IPS-18a (cell line): Measurements from ENCODE around the gene PCBP3.

Experiments
- H3K27ac ChIP-seq: one replicate; pipeline ENCODE4 v1.5.1; 2013; ENCODE audit warnings: low read length
- H3K27me3 ChIP-seq: one replicate; pipeline ENCODE4 v1.6.1; 2013; ENCODE audit warnings: mild to moderate bottlenecking, low read length; ENCODE audit not compliant: control insufficient read depth, insufficient read depth
- H3K36me3 ChIP-seq: one replicate; pipeline ENCODE4 v1.6.1; 2013; ENCODE audit warnings: low read depth, low read length; ENCODE audit not compliant: control insufficient read depth
- H3K4me1 ChIP-seq: one replicate; pipeline ENCODE4 v1.6.1; 2013; ENCODE audit warnings: low read depth, low read length; ENCODE audit not compliant: control insufficient read depth
- H3K4me3 ChIP-seq: one replicate; pipeline ENCODE4 v1.5.1; 2013; ENCODE audit warnings: low read length
- H3K9ac ChIP-seq: one replicate; pipeline ENCODE4 v1.6.1; 2013; ENCODE audit warnings: mild to moderate bottlenecking, low read length, moderate library complexity
- H3K9me3 ChIP-seq: one replicate; pipeline ENCODE4 v1.6.1; 2013; ENCODE audit warnings: low read depth, low read length; ENCODE audit not compliant: control insufficient read depth

PCBP3 gene

GRCh38 chr21:45817345-45817744, 173.8 kb downstream of the PCBP3 start:
- H3K4me1 ChIP-seq: no peaks in the 10 kb centered on the region
- H3K9ac ChIP-seq: no peak overlapping the region
- no peak overlapping the region for H3K4me3 ChIP-seq
- H3K9me3 ChIP-seq: no peaks in the 10 kb centered on the region
- H3K36me3 ChIP-seq: no peaks in the 10 kb centered on the region
- no peaks in the 10 kb centered on the region for H3K27me3 ChIP-seq
- no peak overlapping the region for H3K27ac ChIP-seq

GRCh38 chr21:45818276-45818903, 174.9 kb downstream of the PCBP3 start:
- H3K27ac ChIP-seq: no peak overlapping the region
- no peaks in the 10 kb centered on the region for H3K36me3 ChIP-seq
- no peaks in the 10 kb centered on the region for H3K9me3 ChIP-seq
- no peak overlapping the region for H3K4me3 ChIP-seq
- no peak overlapping the region for H3K9ac ChIP-seq
- no peaks in the 10 kb centered on the region for H3K27me3 ChIP-seq
- no peaks in the 10 kb centered on the region for H3K4me1 ChIP-seq

- H3K4me3 ChIP-seq: no peak overlapping the region
- no peaks in the 10 kb centered on the region for H3K9me3 ChIP-seq
- no peaks in the 10 kb centered on the region for H3K27me3 ChIP-seq
- H3K9ac ChIP-seq: no peak overlapping the region
- H3K4me1 ChIP-seq: no peaks in the 10 kb centered on the region
- no peaks in the 10 kb centered on the region for H3K36me3 ChIP-seq
- H3K27ac ChIP-seq: no peak overlapping the region
Measured at GRCh38 chr21:45818904-45819285, 175.4 kb downstream of the PCBP3 start.

- no peak overlapping the region for H3K4me3 ChIP-seq
Measured at GRCh38 chr21:45819478-45820170, 176.1 kb downstream of the PCBP3 start.

DNA sequence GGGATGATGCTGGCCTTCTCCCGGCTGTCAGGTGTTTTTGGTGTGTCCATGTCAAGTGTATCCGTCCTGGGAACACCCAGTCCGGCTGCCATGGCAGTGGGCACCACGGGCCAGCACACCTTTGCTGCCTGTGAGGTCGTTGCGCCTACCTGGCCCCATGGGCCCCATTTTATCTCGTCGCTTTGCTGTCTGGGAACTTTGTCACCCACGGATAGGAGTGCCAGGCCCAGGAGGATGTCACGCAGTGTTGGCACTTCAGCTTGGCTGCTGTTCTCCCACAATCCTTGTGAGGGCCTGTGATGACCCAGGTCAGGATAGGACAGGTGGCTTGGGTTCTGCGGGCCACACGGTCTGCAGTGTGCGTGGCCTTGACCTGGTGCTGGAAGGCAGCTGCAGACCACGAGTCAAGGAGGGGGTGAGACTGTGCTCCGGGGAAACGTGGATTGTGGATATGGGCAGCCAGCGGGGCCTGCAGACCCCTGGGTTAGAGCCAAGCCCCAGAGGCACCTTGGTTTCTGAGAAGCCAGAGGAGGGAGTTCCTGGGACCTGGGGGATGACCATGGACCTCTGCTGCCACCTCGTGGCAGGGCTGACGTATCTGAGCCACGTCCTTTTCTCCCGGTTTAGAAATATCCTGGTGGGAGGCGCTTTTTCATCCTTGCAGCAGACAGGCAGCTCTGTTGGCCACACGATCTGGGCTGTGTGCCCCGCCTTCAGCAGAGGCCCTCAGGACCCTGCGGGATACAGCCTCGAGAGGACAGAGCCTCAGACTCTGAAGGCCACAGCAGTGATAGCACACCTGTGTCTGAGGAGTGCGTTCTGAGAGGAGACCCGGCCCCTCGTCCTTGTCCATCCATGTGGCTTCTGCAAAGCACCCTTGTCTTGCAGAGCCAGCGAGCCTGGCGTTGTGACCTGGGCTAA, 176.9 kb downstream of the PCBP3 start:
- H3K36me3 ChIP-seq: no peaks in the 10 kb centered on the region
- no peaks in the 10 kb centered on the region for H3K4me1 ChIP-seq
- no peaks in the 10 kb centered on the region for H3K9me3 ChIP-seq
- H3K9ac ChIP-seq: no peak overlapping the region
- no peak overlapping the region for H3K27ac ChIP-seq
- no peaks in the 10 kb centered on the region for H3K27me3 ChIP-seq
- H3K4me3 ChIP-seq: no peak overlapping the region

More at GRCh38 chr21:45819478-45820170, 176.1 kb downstream of the PCBP3 start:
- Histone ChIP-seq H3K27me3 (no peaks in the 10 kb centered on the region), H3K27ac (no peak overlapping the region), H3K9ac (no peak overlapping the region), H3K9me3 (no peaks in the 10 kb centered on the region), H3K4me1 (no peaks in the 10 kb centered on the region), H3K36me3 (no peaks in the 10 kb centered on the region)

DNA sequence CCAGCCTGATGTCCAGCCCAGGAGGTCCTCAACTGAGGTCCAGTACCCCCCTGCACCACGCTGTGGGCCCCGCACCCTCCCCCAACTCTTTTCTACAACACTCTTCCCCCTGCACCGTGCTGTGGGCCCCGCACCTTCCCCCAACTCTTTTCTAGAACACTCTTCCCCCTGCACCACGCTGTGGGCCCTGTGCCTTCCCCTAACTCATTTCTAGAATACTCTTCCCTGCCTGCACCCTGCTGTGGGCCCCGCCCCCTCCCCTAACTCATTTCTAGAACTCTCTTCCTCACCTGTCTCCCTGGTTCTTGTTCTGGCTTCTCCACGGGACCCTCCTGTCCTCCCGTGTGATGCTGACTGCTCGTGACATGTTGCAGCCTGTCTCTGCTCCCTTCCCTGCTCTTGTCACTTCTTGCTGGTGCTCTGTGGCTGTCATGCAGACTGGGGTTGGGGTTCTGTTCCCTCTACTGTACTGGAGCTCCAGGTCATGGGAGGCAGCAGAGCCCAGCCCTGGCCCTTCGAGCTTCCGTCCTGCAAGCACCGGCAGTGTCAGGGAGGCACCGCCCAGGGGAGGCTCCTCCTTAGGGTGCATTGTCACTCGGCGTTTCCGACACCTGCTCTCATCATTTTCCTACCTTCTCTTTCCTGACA, 177.9 kb downstream of the PCBP3 start:
- Histone ChIP-seq H3K9me3 (no peaks in the 10 kb centered on the region), H3K9ac (no peak overlapping the region), H3K4me3 (no peak overlapping the region), H3K36me3 (no peaks in the 10 kb centered on the region), H3K27me3 (no peaks in the 10 kb centered on the region), H3K27ac (no peak overlapping the region), H3K4me1 (no peaks in the 10 kb centered on the region)

DNA sequence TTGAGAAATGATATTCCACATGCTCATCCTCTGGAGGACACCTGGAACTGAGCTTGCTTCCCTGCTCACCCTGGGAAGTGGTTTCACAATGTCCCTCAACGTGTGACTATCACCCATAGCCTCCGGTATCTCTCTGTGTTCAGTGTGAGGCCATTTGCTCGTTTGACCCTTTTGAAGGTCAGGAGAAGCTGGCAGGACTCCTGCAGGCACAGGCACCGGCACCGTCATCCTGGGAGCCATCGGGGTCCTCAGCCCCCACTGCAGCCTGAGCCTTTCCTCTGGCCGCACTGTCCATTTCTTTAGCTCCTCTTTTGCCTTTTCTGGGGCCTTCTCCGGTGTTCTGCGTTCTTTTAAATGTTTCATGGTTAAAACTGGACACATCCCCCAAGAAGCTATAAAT, 178.5 kb downstream of the PCBP3 start:
- no peak overlapping the region for H3K9ac ChIP-seq
- no peaks in the 10 kb centered on the region for H3K27me3 ChIP-seq
- no peaks in the 10 kb centered on the region for H3K9me3 ChIP-seq
- H3K27ac ChIP-seq: no peak overlapping the region
- no peak overlapping the region for H3K4me3 ChIP-seq
- H3K36me3 ChIP-seq: no peaks in the 10 kb centered on the region
- H3K4me1 ChIP-seq: no peaks in the 10 kb centered on the region

- H3K4me1 ChIP-seq: no peaks in the 10 kb centered on the region
- H3K27me3 ChIP-seq: no peaks in the 10 kb centered on the region
- H3K4me3 ChIP-seq: no peak overlapping the region
- H3K27ac ChIP-seq: no peak overlapping the region
- no peaks in the 10 kb centered on the region for H3K36me3 ChIP-seq
- H3K9me3 ChIP-seq: no peaks in the 10 kb centered on the region
- H3K9ac ChIP-seq: no peak overlapping the region
Measured at GRCh38 chr21:45822429-45823099, 179.0 kb downstream of the PCBP3 start.

DNA sequence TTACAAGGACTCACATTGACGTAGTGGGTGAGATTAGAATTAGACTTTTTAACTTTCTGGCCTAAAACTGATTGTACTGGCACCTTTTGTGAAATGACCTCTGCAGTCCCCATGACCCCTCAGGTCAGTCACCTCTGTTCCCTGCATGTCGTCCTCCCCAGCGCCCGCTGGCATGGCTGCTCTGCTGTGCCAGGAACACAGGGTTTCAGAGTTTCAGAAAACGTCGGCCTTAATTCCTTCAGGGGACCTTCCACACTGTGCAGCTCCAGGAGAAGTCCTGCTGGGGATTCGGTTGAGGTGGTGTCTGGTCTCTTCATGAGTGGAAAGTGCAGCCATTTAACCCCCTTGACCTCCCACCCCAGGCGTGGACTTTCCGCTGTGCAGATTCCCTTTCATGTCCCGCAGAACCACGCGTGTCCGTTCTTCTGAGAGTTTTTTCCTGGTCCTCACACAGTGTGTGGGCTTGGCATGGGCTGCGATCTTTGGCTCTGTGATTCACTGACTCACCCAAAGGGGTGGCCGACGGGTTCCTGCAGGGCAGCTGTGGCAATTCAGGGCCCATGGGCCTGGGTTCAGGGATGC, 179.7 kb downstream of the PCBP3 start:
- Histone ChIP-seq H3K27me3 (no peaks in the 10 kb centered on the region), H3K9ac (no peak overlapping the region), H3K4me1 (no peaks in the 10 kb centered on the region), H3K36me3 (no peaks in the 10 kb centered on the region), H3K9me3 (no peaks in the 10 kb centered on the region), H3K27ac (no peak overlapping the region), H3K4me3 (no peak overlapping the region)

DNA sequence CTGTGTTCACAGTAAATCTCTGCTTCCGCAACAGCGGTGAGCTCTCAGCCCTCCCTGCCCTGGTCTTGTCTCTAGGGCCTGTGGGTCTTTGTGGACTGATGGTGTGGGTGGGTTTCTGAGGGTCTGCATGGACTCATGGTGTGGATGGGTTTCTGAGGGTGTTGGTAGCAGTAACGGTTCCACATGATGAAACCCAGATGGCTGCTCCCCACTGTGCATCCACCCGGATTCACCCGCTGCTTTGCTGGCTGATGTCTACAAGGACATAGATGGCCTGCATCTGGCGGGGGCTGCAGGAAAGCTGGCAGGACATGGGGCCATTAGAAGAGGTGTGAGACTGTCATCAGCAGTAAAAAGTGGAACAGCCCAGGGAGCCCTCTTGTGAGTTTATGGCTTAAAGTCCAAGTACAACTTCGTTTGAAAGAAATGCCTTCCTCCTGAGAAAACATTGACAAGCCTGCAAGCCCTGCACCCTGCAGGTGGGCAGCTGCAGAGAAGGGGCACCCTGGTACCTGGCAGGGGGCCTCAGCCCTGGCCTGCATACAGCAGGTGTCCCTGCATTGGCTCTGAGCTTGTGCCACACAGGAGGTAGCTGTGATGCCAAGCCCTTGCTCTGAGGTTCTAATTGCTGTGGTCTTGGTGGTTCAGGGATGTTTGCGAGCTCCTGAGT, 181.2 kb downstream of the PCBP3 start:
- H3K9ac ChIP-seq: no peak overlapping the region
- no peaks in the 10 kb centered on the region for H3K9me3 ChIP-seq
- no peak overlapping the region for H3K27ac ChIP-seq

More for the DNA sequence above, 181.2 kb downstream of the PCBP3 start:
- no peaks in the 10 kb centered on the region for H3K36me3 ChIP-seq
- no peak overlapping the region for H3K4me3 ChIP-seq
- no peaks in the 10 kb centered on the region for H3K4me1 ChIP-seq
- H3K27me3 ChIP-seq: no peaks in the 10 kb centered on the region
